B cell (primary cell): ENCODE data around the gene PYROXD2. TPM values are rescaled to one million over a fixed set of nuclear protein-coding genes. Genes with fewer than 3 reads are reported as not detected.

Source experiments
- ATAC-seq: fragments of 200-7000 bp; cut with Tn5 transposase; one replicate; pipeline ENCODE4 v1.10.0; 2021; ENCODE audit warnings: low read depth, mild to moderate bottlenecking, moderate number of reproducible peaks, moderate library complexity
- CTCF ChIA-PET: fragments of 350-600 bp; sonication (Branson Sonifier 250); formaldehyde crosslinking; loops from one replicate; lab custom pipeline; 2021; ENCODE audit warnings: antibody characterized with exemption, inconsistent platforms; lab: Charles Lee
- POLR2A ChIA-PET: fragments of 350-600 bp; sonication (Branson Sonifier 250); formaldehyde crosslinking; loops from one replicate; lab custom pipeline; 2021; ENCODE audit warnings: antibody characterized with exemption; lab: Charles Lee
- DNase-seq: peaks from one replicate; pipeline ENCODE4 v3.0.0; 2013
- H2AFZ ChIP-seq: 2 replicates; pipeline ENCODE4 v1.6.1; 2012; ENCODE audit warnings: mild to moderate bottlenecking, low read depth, low read length; ENCODE audit not compliant: insufficient read depth, poor library complexity, severe bottlenecking
- H3K27ac ChIP-seq, 2 donors: 1 replicate in 1 of 2; 2 replicates in 1 of 2; pipeline ENCODE4 v1.5.1; 2012 to 2013; ENCODE audit warnings: low read length in 2 of 2, mild to moderate bottlenecking in 2 of 2, moderate library complexity in 1 of 2
- H3K27me3 ChIP-seq, 4 experiments: fragments of 200-600 bp in 1 of 4; sonication (generic) in 1 of 4; replicated peaks in 1 of 4; 1 replicate in 2 of 4; 2 replicates in 2 of 4; pipeline versions ENCODE4 v1.6.1 to v1.7.0; 2013 to 2016; ENCODE audit warnings: low read length in 3 of 4, mild to moderate bottlenecking in 2 of 4, mixed read lengths in 1 of 4, moderate library complexity in 1 of 4; ENCODE audit not compliant: insufficient read depth in 4 of 4, control insufficient read depth in 3 of 4; ENCODE audit errors: control extremely low read depth in 1 of 4
- H3K36me3 ChIP-seq, 2 experiments: replicated peaks in 1 of 2; 1 replicate in 1 of 2; 2 replicates in 1 of 2; pipeline versions ENCODE4 v1.6.1 to v1.7.1; 2013; ENCODE audit warnings: low read length in 1 of 2; ENCODE audit not compliant: insufficient read depth in 2 of 2, control insufficient read depth in 1 of 2; ENCODE audit errors: control extremely low read depth in 1 of 2, extremely low read depth in 1 of 2
- H3K4me1 ChIP-seq, 2 donors: fragments of 200-600 bp in 1 of 2; sonication (generic) in 1 of 2; 1 replicate in 1 of 2; 2 replicates in 1 of 2; pipeline versions ENCODE4 v1.5.1 to v1.6.1; 2013 to 2017; ENCODE audit warnings: low read length in 2 of 2; ENCODE audit not compliant: control insufficient read depth in 2 of 2, insufficient read depth in 2 of 2
- H3K4me2 ChIP-seq: replicated peaks from 2 replicates; pipeline ENCODE3; 2012; ENCODE audit warnings: mild to moderate bottlenecking, low read depth, low read length; ENCODE audit not compliant: poor library complexity, severe bottlenecking
- H3K4me3 ChIP-seq, 5 experiments: fragments of 200-600 bp in 1 of 5; sonication (generic) in 1 of 5; 1 replicate in 3 of 5; 2 replicates in 2 of 5; pipeline versions ENCODE4 v1.5.1 to v1.7.0; 2011 to 2016; ENCODE audit warnings: low read length in 4 of 5, mild to moderate bottlenecking in 4 of 5, low read depth in 2 of 5, control low read depth in 1 of 5, moderate library complexity in 1 of 5; ENCODE audit not compliant: insufficient read depth in 1 of 5; ENCODE audit errors: control extremely low read depth in 1 of 5, extremely low read depth in 1 of 5
- H3K79me2 ChIP-seq: fragments of 200-600 bp; sonication (generic); one replicate; pipeline ENCODE4 v1.6.0; 2016; ENCODE audit warnings: low read length; ENCODE audit not compliant: control insufficient read depth, insufficient read depth
- H3K9ac ChIP-seq: fragments of 200-600 bp; sonication (generic); 2 replicates; pipeline ENCODE4 v1.6.1; 2017; ENCODE audit warnings: mild to moderate bottlenecking, low read length, moderate library complexity
- H3K9me3 ChIP-seq, 3 donors: one replicate each; pipeline versions ENCODE4 v1.6.1 to v1.7.1; 2013; ENCODE audit warnings: low read length in 2 of 3; ENCODE audit not compliant: control insufficient read depth in 2 of 3, insufficient read depth in 1 of 3; ENCODE audit errors: control extremely low read depth in 1 of 3
- H4K20me1 ChIP-seq: 2 replicates; pipeline ENCODE4 v1.6.0; 2012; ENCODE audit warnings: mild to moderate bottlenecking, low read length; ENCODE audit not compliant: insufficient read depth, control insufficient read depth, poor library complexity, severe bottlenecking
- H3K27ac Mint-ChIP-seq: one replicate; pipeline ENCODE4 v1.8.0; 2021; ENCODE audit warnings: mixed read lengths
- H3K27me3 Mint-ChIP-seq: one replicate; pipeline ENCODE4 v1.8.0; 2021; ENCODE audit warnings: mixed read lengths
- H3K4me1 Mint-ChIP-seq: one replicate; pipeline ENCODE4 v1.8.0; 2021; ENCODE audit warnings: mixed read lengths
- H3K4me3 Mint-ChIP-seq: one replicate; pipeline ENCODE4 v1.8.0; 2021; ENCODE audit warnings: mixed read lengths
- H3K9me3 Mint-ChIP-seq: one replicate; pipeline ENCODE4 v1.8.0; 2022; ENCODE audit warnings: mixed read lengths; ENCODE audit not compliant: insufficient read depth
- CTCF ChIP-seq: fragments of 200-600 bp; IDR thresholded peaks from one replicate; pipeline ENCODE4 v1.8.0; 2022; ENCODE audit warnings: antibody characterized with exemption, mild to moderate bottlenecking
- EZH2 ChIP-seq: IDR thresholded peaks from 2 replicates; pipeline ENCODE4 v1.6.1; 2012; ENCODE audit warnings: borderline replicate concordance, low read depth, mild to moderate bottlenecking, moderate library complexity, low read length; ENCODE audit not compliant: insufficient read depth, poor library complexity, severe bottlenecking
- WGBS: methylation state at CpG from one replicate; pipeline ENCODE4 v1.1.5; 2013; ENCODE audit warnings: missing lambda C conversion rate; ENCODE audit not compliant: insufficient coverage; 5-methylcytosine and 5-hydroxymethylcytosine counted together
- intact Hi-C: fragments of 100-400 bp; cut with micrococcal nuclease; formaldehyde crosslinking; loops from one replicate; pipeline ENCODE4 v1.10.0; 2022
- polyA minus RNA-seq: library from RNA; depleted of rRNA, polyadenylated mRNA; stranded (reverse); fragments of >200 nt; gene quantifications from 2 replicates; pipeline ENCODE4 v1.2.3, GENCODE V29; 2012
- polyA plus RNA-seq: library from polyadenylated mRNA; depleted of rRNA; stranded (reverse); fragments of >200 nt; gene quantifications from 2 replicates; pipeline ENCODE4 v1.2.3, GENCODE V29; 2012
- total RNA-seq, 2 donors: library from RNA; stranded (reverse); fragments of 120-200 nt in 1 of 2; gene quantifications; 1 replicate in 1 of 2; 2 replicates in 1 of 2; pipeline versions ENCODE4 v1.2.3 to v1.2.4, GENCODE V29; 2013 to 2022

Gene PYROXD2
- total RNA-seq = 25.1 and 25.7 TPM in 2 replicates
- 12.8 TPM for total RNA-seq (2013)
- 25.5 and 960 TPM in 2 replicates for polyA plus RNA-seq
- polyA minus RNA-seq = 3.9 and 11.1 TPM in 2 replicates

DNA sequence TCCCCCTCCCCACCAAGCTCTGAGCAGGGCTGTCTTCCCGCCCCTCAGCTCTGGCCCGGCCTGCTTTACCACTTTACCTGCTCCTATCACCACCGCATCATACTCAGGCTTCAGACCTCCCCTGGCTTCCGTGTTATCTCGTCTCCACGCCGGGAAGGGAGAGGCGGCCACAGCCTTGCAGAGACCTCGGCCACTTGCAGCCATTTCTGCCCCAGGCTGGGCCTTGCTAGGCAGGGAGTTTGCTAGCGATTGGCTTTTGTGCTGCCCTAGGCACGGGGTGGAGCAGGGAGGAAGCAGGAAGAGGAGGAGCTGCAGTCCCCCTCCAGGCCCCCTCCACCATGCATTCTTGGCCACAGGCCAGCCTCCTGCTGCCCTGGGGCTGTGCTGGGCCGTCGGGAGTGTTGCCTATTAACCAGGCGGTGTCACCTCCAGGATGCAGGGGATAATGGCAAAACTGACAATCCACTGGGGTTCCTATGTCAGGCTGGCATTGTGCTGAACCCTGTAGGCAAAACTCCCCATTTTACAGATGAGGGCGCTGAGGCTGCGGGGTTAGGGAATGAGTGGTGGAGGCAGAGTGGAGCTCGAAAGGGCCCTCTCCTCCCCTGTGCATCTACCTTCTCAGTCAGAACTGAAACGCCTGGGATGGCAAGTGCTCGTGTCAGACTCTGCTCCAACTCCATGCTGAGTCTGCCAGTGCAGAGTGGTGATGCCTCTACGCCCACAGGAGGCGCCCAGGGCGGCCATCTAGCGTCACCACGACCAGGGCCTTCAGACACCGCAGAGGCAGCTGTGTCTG lies at the start of gene PYROXD2:
Gene PYROXD2, minus strand, starts transcription at position 251 of the 799 bp plus-strand sequence. Its CDS starts 47 bp downstream, at position 204.
- peak within 1 kb of the TSS; percentile 45 for H3K9ac ChIP-seq
- H3K4me1 ChIP-seq = peaks cover 13 to 14% of the 10 kb centered on the region in 2 donors
- H3K27ac Mint-ChIP-seq = peak within 1 kb of the TSS; percentile 73
- ATAC-seq (peak; percentile 50), DNase-seq (peak; percentile 25)
- no peaks in the 10 kb centered on the region for H3K27me3 Mint-ChIP-seq
- H3K79me2 ChIP-seq = no peaks in the 10 kb centered on the region
- WGBS = 43% methylated on average over 16 of the region's 25 CpGs
- peak within 1 kb of the TSS; percentile 78 for H3K4me3 Mint-ChIP-seq
- peaks cover 15% of the 10 kb centered on the region for H3K4me1 Mint-ChIP-seq
- H3K27me3 ChIP-seq = no peaks in the 10 kb centered on the region
- H3K27ac ChIP-seq = peak within 1 kb of the TSS; percentile 16 to 50
- intact Hi-C loops = no loop called here
- H3K9me3 ChIP-seq = no peaks in the 10 kb centered on the region
- peak within 1 kb of the TSS; percentile 69 for H3K4me2 ChIP-seq
- peak within 1 kb of the TSS in 4 of 5 experiments; percentile 28 to 54 (median 44) for H3K4me3 ChIP-seq
- H2AFZ ChIP-seq = peak within 1 kb of the TSS; percentile 63
- H3K9me3 Mint-ChIP-seq = no peaks in the 10 kb centered on the region
- CTCF ChIA-PET = no interaction called here
- POLR2A ChIA-PET = no interaction called here
- H3K36me3 ChIP-seq = peaks cover 0 to 40% of the 10 kb centered on the region in 2 experiments
- TF ChIP-seq EZH2 (no peak), CTCF (no peak)
- no peaks in the 10 kb centered on the region for H4K20me1 ChIP-seq
